AG04450 (cell line): Measurements from ENCODE around the gene SPANXN2. TPM values are rescaled to one million over a fixed set of nuclear protein-coding genes. Genes with fewer than 3 reads are reported as not detected.
"Not testable (repeated sequence)": the region's sequence is repeated elsewhere in the genome, so short reads cannot be mapped to it uniquely, and the experiment has no call there.

Experiments
- CTCF ChIA-PET: fragments of 300-600, 350-600 bp; formaldehyde crosslinking; extraction: SDS; loops from one replicate; lab custom pipeline; 2022; ENCODE audit warnings: antibody characterized with exemption, inconsistent platforms; lab: Charles Lee
- POLR2A ChIA-PET: fragments of 350-600 bp; formaldehyde crosslinking; extraction: SDS; loops from one replicate; lab custom pipeline; 2021; ENCODE audit warnings: antibody characterized with exemption, inconsistent platforms; lab: Yijun Ruan, JAX
- DNase-seq: peaks from one replicate; pipeline ENCODE4 v3.0.0-alpha.2; 2011; ENCODE audit warnings: low read depth, low spot score
- H3K27ac ChIP-seq: one replicate; pipeline ENCODE4 v1.5.1; 2012; ENCODE audit warnings: low read depth, low read length, control low read depth
- H3K27me3 ChIP-seq: one replicate; pipeline ENCODE4 v1.6.0; 2012; ENCODE audit warnings: low read length; ENCODE audit not compliant: control insufficient read depth, insufficient read depth
- H3K4me3 ChIP-seq: 2 replicates; pipeline ENCODE4 v1.5.1; 2011; ENCODE audit warnings: mild to moderate bottlenecking, low read depth, low read length, control low read depth
- H3K9me3 ChIP-seq: 2 replicates; pipeline ENCODE4 v1.5.1; 2012; ENCODE audit warnings: low read length; ENCODE audit not compliant: control insufficient read depth, insufficient read depth
- polyA minus RNA-seq: library from RNA; depleted of rRNA, polyadenylated mRNA; stranded (reverse); fragments of >200 nt; gene quantifications from 2 replicates; pipeline ENCODE4 v1.2.3, GENCODE V29; 2011; rRNA and poly(A)+ RNA removed
- polyA plus RNA-seq: library from polyadenylated mRNA; depleted of rRNA; stranded (reverse); fragments of >200 nt; gene quantifications from 2 replicates; pipeline ENCODE4 v1.2.3, GENCODE V29; 2011; rRNA removed
- TF ChIP-seq, protein P1 (sequence below): IDR thresholded peaks from 2 replicates; pipeline ENCODE4 v1.5.1; 2011; ENCODE audit warnings: low read depth, low read length, control low read depth, inconsistent platforms

Gene SPANXN2, protein sequence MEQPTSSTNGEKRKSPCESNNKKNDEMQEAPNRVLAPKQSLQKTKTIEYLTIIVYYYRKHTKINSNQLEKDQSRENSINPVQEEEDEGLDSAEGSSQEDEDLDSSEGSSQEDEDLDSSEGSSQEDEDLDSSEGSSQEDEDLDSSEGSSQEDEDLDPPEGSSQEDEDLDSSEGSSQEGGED
- polyA plus RNA-seq (not detected in 2 replicates), polyA minus RNA-seq (not detected in 2 replicates)

DNA sequence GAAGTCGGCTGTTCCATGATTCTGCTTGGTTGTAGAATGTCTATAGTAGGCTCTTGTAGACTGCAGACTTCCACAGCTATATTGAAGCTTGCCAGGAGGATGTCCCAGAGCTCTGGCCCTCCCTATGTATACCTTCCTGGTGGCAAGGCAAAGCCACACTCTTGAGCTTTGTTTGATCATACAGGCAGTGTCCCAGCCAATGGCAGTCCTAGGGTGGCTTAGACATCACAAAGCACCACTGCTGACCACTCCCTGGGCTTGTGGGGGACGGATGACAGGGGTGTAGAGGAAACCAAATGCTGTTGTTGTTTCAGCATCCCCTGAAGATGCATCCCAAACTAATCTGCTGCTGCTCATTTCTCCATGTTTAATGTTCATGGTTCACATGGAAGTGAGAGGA, at the start of gene SPANXN2:
TSS of gene SPANXN2 (minus strand) at position 101 of the 400 bp plus-strand sequence. CDS start at position 17, 84 bp downstream.
- H3K27ac ChIP-seq, CTCF ChIA-PET, H3K27me3 ChIP-seq, DNase-seq, H3K9me3 ChIP-seq, POLR2A ChIA-PET, H3K4me3 ChIP-seq: not testable (repeated sequence)

DNA sequence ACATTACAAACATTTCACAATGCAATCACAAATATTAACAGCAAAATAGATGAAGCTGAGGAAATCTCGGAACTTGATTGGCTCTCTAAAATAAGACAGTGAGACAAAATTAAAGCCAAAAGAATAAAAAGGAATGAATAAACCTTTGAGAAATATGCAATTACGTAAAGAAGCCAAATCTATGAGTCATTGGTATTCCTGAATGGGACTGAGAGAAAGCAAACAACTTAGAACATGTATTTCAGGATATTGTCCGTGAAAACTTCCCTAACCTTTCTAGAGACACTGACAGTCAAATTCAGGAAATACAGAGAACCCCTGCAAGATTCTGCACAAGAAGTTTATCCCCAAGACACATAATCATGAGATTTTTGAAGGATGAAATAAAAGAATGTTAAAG, 48.4 kb upstream of the SPANXN2 start:
- Histone ChIP-seq H3K27me3 (no peaks in the 10 kb centered on the region), H3K4me3 (no peak overlapping the region), H3K27ac (no peak overlapping the region), H3K9me3 (no peaks in the 10 kb centered on the region)
- ChIA-PET CTCF (no interaction called here), POLR2A (no interaction called here)
- TF ChIP-seq, protein P1, sequence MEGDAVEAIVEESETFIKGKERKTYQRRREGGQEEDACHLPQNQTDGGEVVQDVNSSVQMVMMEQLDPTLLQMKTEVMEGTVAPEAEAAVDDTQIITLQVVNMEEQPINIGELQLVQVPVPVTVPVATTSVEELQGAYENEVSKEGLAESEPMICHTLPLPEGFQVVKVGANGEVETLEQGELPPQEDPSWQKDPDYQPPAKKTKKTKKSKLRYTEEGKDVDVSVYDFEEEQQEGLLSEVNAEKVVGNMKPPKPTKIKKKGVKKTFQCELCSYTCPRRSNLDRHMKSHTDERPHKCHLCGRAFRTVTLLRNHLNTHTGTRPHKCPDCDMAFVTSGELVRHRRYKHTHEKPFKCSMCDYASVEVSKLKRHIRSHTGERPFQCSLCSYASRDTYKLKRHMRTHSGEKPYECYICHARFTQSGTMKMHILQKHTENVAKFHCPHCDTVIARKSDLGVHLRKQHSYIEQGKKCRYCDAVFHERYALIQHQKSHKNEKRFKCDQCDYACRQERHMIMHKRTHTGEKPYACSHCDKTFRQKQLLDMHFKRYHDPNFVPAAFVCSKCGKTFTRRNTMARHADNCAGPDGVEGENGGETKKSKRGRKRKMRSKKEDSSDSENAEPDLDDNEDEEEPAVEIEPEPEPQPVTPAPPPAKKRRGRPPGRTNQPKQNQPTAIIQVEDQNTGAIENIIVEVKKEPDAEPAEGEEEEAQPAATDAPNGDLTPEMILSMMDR, result no peak
- DNase-seq, result no peak

DNA sequence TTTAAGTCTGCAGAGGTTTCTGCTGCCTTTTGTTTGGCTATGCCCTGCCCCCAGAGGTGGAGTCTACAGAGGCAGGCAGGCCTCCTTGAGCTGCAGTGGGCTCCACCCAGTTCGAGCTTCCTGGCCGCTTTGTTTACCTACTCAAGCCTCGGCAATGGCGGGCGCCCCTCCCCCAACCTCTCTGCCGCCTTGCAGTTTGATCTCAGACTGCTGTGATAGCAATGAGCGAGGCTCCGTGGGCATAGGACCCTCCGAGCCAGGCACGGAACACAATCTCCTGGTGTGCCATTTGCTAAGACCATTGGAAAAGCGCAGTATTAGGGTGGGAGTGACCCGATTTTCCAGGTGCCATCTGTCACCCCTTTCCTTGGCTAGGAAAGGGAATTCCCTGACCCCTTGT, 47.2 kb upstream of the SPANXN2 start:
- H3K27ac ChIP-seq, POLR2A ChIA-PET, H3K27me3 ChIP-seq, CTCF ChIA-PET, H3K9me3 ChIP-seq, DNase-seq, H3K4me3 ChIP-seq: not testable (repeated sequence)

DNA sequence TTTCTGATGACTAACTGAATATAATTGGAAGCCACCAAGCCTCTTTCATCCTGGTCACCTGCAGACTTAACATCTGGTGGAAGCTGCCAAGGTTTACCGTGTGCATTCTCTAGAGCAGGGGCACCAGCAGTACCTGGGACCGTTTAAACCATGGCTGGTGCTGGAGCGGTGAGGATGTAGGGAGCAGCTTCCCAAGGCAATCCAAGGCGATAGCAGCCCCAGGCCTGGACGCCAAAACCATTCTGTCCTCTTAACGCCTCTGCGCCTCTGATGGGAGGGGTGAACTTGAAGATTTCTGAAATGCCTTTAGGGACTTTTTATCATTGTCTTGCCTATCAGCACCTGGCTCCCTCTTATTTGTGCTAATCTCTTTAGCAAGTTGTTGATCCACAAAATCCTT, 37.3 kb upstream of the SPANXN2 start:
- H3K27ac ChIP-seq, result no peak overlapping the region
- no peak for DNase-seq
- TF ChIP-seq, protein P1, result no peak
- POLR2A ChIA-PET, result no interaction called here
- CTCF ChIA-PET, result no interaction called here
- H3K4me3 ChIP-seq, result no peak overlapping the region
- peaks cover 5% of the 10 kb centered on the region for H3K9me3 ChIP-seq
- no peaks in the 10 kb centered on the region for H3K27me3 ChIP-seq

DNA sequence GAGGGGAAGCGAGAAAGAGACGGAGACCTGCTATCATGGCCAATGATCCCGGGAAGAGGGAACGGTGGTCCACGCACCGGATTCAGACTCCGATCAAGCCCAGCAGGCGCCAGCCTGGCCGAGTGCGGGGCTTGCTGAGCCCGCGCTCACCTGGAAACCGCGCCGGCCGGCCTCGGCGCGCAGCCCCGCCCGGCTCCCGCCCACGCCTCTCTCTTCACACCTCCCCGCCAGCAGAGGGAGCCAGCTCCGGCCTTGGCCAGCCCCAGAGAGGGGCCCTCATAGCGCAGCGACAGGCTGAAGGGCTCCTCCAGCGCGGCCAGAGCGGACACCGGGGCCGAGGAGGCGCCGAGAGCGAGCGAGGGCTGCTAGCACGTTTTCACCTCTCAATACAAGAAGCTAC, 36.8 kb upstream of the SPANXN2 start:
- Histone ChIP-seq H3K4me3 (no peak overlapping the region), H3K27me3 (no peaks in the 10 kb centered on the region), H3K27ac (no peak overlapping the region), H3K9me3 (peaks cover 5% of the 10 kb centered on the region)
- CTCF ChIA-PET, result no interaction called here
- TF ChIP-seq, protein P1, result no peak
- POLR2A ChIA-PET, result no interaction called here
- DNase-seq, result no peak

DNA sequence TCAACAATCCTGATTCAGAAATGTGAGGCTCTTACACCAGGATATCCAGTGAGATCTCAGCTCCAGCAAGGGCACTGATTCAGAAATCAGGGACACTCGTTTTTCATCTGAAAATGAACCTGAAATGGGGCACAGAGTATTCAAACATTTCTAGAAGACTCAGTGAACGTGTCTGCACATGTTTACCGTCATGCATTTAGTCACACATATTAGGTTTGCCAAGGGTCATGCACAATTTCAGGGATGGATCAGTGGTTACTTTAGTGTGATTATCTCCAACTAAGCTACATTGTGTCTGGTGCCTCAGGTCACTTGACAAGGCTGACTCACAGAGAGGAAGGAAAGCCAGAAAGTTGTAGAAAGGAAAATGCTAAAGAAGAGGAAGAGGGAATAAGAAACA, 33.6 kb upstream of the SPANXN2 start:
- ChIA-PET POLR2A (no interaction called here), CTCF (no interaction called here)
- Histone ChIP-seq H3K27me3 (no peaks in the 10 kb centered on the region), H3K27ac (no peak overlapping the region), H3K9me3 (peaks cover 5% of the 10 kb centered on the region), H3K4me3 (no peak overlapping the region)
- TF ChIP-seq, protein P1, result no peak
- no peak for DNase-seq
